COLO668 (cell line): ENCODE measurements around the gene SLC66A2.

Experiments used
- DNase-seq: peaks from one replicate; lab custom pipeline; 2025; ENCODE audit not compliant: unreplicated experiment; lab: John Stamatoyannopoulos, UW

Gene SLC66A2

DNA sequence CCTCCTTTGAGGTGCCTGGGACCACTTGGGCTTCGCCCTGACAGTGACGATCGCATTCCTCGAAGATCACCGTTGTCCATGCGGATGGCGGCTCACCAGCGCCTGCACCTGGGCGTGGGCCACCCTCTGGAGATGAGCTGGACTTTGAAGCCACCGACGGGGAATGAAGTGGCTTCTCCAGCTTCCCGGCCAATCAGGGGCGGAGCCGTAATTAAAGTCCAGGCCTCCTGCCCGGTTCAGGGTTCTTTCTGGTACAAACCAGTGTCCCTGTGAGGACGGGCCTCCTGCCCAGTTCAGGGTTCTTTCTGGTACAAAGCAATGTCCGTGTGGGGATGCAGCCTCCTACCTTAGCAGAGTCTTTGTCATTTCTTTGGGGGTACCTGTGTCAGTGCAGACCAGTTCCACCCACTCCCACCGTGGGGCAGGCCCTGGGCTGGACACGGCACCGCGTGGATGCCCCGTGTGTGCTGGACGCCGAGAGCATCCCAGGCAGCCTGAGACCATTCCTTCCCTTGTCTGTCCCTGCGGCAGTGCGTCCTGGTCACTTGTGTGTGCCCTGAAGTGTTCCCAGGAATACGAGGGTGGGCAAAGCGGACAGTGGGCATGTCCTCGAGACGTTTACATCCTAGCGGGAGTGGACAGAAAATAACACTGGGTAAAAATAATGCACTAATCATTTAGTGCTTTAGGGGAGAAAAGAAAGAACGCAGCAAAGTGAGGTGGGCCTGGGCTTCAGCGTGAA is 98.7 kb downstream of the SLC66A2 start:
- DNase-seq = no peak
